ENCODE results near the gene COBL. TPM values are rescaled to one million over a fixed set of nuclear protein-coding genes. Genes with fewer than 3 reads are reported as not detected.

COBL gene
- total and polyA plus RNA-seq, 9 of the 15 experiments (the other 6 are each of a cell fraction or from before 2014, with no cell fraction given), result 0.01 to 2.4 (median 0.09) TPM; not detected in 3

DNA sequence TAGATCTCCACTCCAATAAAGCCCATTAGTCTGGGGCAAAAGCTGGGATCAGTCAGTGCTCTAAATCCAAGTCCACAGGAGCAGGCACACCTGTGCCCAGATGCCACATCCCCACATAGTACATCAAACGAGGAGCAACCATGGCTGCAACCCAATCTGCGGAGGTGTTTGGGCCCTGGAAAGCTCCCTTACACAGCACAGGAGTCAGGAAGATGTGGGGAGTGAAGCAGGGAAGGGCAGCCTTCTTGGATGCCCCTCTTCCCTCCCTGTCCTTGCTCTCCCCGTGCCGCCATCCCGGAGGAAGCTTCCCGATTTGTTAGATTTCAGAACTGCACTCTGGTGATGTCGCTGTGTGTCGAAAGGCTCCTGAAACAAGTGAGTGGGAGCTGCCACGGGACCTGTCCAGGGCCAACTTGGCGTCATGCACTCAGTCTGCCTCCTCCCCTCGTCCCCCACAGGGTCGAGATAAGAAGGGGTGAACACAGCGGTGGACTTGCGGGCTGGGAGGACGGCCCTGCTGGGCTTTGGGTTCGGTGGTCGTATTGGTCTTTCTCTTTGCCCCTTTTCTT lies 303.3 kb downstream of the COBL start:
- no peak overlapping the region for H3K27ac ChIP-seq (ENCODE audit: extremely low read depth, low read depth, low read length)
- no peak for ATAC-seq
- ChIA-PET CTCF (ENCODE audit: low intra/inter-chr PET ratio) (no interaction called here), POLR2A (no interaction called here)
- H3K27me3 ChIP-seq (ENCODE audit: control insufficient read depth in 2 of 2, insufficient read depth in 2 of 2, low read length in 2 of 2), result peaks cover 9 to 76% of the 10 kb centered on the region in 2 experiments; a peak in 4 of 5 replicates
- H3K4me2 ChIP-seq (ENCODE audit: insufficient read depth, low read length), result no peak overlapping the region
- no peaks in the 10 kb centered on the region for H3K9me3 ChIP-seq (replicated peaks; ENCODE audit: control insufficient read depth, insufficient read depth, low read depth, low read length)
- DNase-seq (ENCODE audit: extremely low read depth in 1 of 4, low spot score in 3 of 4), result no peak
- 2% methylated on average over 15 of the region's 17 CpGs for WGBS (ENCODE audit: insufficient coverage, low coverage, missing lambda C conversion rate)
- no peak for FAIRE-seq
- no peak overlapping the region for H3K4me3 ChIP-seq
- no TSS peak for BruUV-seq (replicated peaks)
- in situ Hi-C loops (cut with MboI) (no loop called here), intact Hi-C loops (cut with micrococcal nuclease) (no loop called here)
- no peaks in the 10 kb centered on the region for H3K9me1 ChIP-seq (ENCODE audit: control insufficient read depth, insufficient read depth, low read length)
- H3K36me3 ChIP-seq (ENCODE audit: control insufficient read depth, insufficient read depth, low read length), result no peaks in the 10 kb centered on the region
- peaks cover 8% of the 10 kb centered on the region for H4K20me1 ChIP-seq (replicated peaks; ENCODE audit: control insufficient read depth, insufficient read depth, low read length)
- H3K9ac ChIP-seq (ENCODE audit: insufficient read depth in 1 of 2, low read depth in 2 of 2, low read length in 2 of 2), result no peak overlapping the region
- peaks cover 0 to 3% of the 10 kb centered on the region in 2 experiments; a peak in 1 of 5 replicates for H3K4me1 ChIP-seq (replicated peaks in 1 of 2; ENCODE audit: control insufficient read depth in 2 of 2, insufficient read depth in 2 of 2, low read length in 2 of 2)
- H2AFZ ChIP-seq (ENCODE audit: low read depth, low read length), result no peak overlapping the region
- no peaks in the 10 kb centered on the region for H3K79me2 ChIP-seq (ENCODE audit: control insufficient read depth, insufficient read depth, low read length)
- TF ChIP-seq NR2F6 (CRISPR knock-in tag; IDR thresholded peaks at IDR 0.05) (no peak), FOXP1 (CRISPR knock-in tag; IDR thresholded peaks at IDR 0.05) (no peak), MTF1 (CRISPR knock-in tag; IDR thresholded peaks at IDR 0.05; ENCODE audit: borderline replicate concordance) (no peak), BRF1 (IDR thresholded peaks at IDR 0.05; ENCODE audit: borderline replicate concordance, extremely low read depth, insufficient read length) (no peak), ZNF699 (CRISPR knock-in tag; IDR thresholded peaks at IDR 0.05; ENCODE audit: insufficient replicate concordance) (no peak), RCOR1 (IDR thresholded peaks at IDR 0.05; ENCODE audit: borderline replicate concordance in 1 of 2, low read depth in 2 of 2, low read length in 2 of 2) (no peak), ZKSCAN8 (CRISPR knock-in tag; IDR thresholded peaks at IDR 0.05) (no peak), CEBPB (tag; IDR thresholded peaks at IDR 0.05) (no peak), HCFC1 (IDR thresholded peaks at IDR 0.05; ENCODE audit: low read depth, low read length) (no peak), BMI1 (IDR thresholded peaks at IDR 0.05; ENCODE audit: low read length) (no peak)
- TF ChIP-seq, protein P1, sequence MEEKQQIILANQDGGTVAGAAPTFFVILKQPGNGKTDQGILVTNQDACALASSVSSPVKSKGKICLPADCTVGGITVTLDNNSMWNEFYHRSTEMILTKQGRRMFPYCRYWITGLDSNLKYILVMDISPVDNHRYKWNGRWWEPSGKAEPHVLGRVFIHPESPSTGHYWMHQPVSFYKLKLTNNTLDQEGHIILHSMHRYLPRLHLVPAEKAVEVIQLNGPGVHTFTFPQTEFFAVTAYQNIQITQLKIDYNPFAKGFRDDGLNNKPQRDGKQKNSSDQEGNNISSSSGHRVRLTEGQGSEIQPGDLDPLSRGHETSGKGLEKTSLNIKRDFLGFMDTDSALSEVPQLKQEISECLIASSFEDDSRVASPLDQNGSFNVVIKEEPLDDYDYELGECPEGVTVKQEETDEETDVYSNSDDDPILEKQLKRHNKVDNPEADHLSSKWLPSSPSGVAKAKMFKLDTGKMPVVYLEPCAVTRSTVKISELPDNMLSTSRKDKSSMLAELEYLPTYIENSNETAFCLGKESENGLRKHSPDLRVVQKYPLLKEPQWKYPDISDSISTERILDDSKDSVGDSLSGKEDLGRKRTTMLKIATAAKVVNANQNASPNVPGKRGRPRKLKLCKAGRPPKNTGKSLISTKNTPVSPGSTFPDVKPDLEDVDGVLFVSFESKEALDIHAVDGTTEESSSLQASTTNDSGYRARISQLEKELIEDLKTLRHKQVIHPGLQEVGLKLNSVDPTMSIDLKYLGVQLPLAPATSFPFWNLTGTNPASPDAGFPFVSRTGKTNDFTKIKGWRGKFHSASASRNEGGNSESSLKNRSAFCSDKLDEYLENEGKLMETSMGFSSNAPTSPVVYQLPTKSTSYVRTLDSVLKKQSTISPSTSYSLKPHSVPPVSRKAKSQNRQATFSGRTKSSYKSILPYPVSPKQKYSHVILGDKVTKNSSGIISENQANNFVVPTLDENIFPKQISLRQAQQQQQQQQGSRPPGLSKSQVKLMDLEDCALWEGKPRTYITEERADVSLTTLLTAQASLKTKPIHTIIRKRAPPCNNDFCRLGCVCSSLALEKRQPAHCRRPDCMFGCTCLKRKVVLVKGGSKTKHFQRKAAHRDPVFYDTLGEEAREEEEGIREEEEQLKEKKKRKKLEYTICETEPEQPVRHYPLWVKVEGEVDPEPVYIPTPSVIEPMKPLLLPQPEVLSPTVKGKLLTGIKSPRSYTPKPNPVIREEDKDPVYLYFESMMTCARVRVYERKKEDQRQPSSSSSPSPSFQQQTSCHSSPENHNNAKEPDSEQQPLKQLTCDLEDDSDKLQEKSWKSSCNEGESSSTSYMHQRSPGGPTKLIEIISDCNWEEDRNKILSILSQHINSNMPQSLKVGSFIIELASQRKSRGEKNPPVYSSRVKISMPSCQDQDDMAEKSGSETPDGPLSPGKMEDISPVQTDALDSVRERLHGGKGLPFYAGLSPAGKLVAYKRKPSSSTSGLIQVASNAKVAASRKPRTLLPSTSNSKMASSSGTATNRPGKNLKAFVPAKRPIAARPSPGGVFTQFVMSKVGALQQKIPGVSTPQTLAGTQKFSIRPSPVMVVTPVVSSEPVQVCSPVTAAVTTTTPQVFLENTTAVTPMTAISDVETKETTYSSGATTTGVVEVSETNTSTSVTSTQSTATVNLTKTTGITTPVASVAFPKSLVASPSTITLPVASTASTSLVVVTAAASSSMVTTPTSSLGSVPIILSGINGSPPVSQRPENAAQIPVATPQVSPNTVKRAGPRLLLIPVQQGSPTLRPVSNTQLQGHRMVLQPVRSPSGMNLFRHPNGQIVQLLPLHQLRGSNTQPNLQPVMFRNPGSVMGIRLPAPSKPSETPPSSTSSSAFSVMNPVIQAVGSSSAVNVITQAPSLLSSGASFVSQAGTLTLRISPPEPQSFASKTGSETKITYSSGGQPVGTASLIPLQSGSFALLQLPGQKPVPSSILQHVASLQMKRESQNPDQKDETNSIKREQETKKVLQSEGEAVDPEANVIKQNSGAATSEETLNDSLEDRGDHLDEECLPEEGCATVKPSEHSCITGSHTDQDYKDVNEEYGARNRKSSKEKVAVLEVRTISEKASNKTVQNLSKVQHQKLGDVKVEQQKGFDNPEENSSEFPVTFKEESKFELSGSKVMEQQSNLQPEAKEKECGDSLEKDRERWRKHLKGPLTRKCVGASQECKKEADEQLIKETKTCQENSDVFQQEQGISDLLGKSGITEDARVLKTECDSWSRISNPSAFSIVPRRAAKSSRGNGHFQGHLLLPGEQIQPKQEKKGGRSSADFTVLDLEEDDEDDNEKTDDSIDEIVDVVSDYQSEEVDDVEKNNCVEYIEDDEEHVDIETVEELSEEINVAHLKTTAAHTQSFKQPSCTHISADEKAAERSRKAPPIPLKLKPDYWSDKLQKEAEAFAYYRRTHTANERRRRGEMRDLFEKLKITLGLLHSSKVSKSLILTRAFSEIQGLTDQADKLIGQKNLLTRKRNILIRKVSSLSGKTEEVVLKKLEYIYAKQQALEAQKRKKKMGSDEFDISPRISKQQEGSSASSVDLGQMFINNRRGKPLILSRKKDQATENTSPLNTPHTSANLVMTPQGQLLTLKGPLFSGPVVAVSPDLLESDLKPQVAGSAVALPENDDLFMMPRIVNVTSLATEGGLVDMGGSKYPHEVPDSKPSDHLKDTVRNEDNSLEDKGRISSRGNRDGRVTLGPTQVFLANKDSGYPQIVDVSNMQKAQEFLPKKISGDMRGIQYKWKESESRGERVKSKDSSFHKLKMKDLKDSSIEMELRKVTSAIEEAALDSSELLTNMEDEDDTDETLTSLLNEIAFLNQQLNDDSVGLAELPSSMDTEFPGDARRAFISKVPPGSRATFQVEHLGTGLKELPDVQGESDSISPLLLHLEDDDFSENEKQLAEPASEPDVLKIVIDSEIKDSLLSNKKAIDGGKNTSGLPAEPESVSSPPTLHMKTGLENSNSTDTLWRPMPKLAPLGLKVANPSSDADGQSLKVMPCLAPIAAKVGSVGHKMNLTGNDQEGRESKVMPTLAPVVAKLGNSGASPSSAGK (IDR thresholded peaks at IDR 0.05), result no peak
